HG03066 (cell line): ENCODE measurements around the gene CHST14.

Source experiments
- ATAC-seq: cut with Tn5 transposase; IDR thresholded peaks from one replicate; pipeline ENCODE4 v1.9.1; 2021; ENCODE audit warnings: low read depth; ENCODE audit not compliant: unreplicated experiment

CHST14 gene, protein sequence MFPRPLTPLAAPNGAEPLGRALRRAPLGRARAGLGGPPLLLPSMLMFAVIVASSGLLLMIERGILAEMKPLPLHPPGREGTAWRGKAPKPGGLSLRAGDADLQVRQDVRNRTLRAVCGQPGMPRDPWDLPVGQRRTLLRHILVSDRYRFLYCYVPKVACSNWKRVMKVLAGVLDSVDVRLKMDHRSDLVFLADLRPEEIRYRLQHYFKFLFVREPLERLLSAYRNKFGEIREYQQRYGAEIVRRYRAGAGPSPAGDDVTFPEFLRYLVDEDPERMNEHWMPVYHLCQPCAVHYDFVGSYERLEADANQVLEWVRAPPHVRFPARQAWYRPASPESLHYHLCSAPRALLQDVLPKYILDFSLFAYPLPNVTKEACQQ

DNA sequence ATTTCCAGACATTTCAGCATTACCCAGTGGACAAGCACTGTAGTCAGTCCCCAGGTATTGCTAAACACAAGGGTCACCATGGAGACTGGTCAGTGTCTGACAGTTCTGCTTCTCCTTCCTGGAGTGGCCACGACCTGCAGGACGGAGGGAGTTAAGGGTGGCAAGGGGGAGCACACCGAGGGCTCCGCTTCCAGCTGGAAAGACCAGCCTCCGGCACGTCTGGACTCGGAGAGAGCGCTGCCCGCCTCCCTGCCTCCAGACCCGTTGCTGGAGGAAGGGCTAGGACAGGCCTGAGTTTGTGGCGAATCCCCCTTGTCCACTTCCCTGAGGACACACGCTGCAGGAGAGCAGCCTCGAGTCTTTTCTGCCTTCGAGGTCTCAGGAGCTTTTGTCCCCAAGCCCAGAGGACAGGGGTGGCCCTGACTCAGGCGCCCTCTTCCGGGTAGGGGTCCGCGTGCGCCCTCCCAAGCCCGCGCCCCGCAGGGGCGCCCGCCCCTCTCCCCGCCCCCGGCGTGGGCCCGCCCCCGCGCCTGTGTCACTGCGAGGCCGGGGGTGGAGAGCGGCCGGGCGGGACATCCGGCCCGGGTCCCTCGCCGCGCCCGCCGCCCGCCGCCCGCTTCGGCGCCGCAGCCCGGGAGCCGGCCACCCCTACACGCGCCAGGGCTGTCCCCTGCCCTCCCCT, at the start of gene CHST14:
Gene CHST14 (plus strand): TSS at position 562 of the 682 bp plus-strand sequence. CDS start 230 bp downstream, outside the sequence.
- ATAC-seq: peak; percentile 56

DNA sequence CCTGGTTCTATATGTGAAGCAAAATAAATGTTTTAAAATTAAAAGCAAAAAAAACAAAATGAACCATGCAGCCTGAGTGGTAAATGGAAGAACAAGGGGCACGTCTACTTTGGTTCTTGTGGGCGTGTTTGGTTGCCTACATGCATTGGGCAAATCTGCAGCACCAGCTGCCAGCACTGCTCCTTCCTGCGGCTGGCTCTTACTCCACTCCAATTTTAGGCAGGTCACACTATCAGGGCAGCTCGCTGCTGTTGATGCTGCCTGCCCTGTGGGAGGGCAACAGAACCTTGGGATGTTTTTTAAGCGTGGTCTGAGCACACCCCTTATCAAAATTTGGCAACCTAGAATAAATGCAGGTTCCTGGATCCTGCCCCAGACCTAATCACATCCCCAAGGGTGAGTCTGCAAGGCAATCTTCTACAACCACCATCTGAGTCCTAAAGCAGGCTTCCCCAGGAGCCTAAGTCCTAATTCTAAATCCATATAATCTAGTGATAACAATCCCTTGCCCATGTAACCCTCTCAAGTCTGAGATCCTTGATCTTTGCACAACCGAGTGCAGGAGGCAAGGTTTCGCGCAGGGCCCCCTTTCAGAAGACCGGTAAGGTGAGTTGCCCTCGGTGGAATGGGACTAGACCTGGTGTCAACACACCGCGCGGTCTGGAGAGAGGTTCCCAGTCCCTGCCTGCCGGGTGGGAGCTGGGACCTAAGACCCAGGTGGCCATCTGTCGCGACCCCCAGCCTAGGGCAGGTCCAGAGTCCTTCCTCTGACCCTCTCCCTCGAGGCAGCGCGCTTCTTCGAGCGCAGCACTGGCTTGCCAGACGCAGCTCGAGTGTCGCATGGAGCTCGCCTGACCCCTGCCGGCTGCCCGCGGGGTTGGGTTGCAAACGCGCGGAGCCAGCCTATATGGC, 49.3 kb upstream of the CHST14 start:
- ATAC-seq: no peak

DNA sequence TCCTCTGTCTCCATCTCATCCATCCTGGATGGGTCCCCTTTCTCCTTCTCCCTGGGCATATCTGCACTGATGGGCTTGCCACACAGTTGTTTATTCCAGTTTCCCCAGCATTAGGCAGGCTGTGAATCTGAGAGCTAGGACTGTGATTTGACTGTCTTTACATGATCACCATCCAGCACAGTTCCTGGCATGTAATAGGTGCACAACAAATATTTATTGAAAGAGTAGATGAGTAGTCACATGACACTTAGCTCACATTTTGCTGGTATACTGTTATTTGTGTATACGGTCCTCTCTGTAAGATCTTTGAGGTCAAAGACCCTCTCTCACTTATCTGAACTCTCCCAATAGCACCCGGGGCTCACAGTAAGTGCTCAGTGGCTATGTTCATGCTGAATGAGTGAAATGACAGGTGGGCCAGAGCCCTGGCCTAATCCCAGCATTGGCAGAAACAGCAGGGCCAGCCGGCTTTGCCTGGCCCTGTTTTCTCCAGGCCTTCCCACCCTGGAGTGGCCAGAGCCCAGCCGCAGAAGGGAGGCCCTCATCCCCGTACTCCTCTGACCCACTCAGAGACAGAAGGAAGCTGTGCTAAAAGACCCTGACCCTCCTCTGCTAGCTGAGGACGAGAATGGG, 46.2 kb upstream of the CHST14 start:
- no peak for ATAC-seq

DNA sequence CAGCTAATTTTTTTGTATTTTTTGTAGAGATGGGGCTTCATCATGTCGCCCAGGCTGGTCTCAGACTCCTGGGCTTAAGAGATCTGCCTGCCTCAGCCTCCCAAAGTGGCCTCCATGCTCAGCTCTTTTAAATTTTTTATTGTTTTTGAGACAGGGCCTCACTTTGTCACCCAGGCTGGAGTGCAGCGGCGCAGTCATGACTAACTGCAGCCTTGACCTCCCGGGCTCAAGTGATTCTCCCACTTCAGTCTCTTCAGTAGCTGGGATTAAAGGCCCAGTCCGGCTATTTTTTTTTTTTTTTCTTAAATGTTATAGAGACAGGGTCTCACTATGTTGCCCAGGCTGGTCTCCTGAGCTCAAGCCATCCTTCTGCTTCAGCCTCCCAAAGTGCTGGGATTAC, 45.1 kb upstream of the CHST14 start:
- no peak for ATAC-seq

DNA sequence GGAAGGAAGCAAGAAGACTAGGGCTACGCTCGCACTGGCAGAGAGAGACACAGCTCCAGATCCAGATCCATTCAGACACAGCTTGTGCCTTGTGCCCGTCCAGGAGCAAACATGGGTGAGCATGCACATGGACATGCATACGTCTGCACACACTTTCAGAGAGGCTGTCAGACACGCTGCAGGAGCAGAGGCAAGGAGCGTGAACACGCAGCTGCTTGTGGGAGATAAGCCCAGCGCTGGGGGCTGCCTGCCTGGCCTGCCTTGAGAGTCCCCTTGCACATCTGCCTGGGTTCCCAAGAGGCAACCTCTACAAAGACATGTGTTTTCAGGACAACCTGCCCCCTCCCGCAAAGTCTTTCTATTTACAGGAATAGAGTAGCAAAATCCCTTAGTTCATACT, 43.6 kb upstream of the CHST14 start:
- no peak for ATAC-seq

DNA sequence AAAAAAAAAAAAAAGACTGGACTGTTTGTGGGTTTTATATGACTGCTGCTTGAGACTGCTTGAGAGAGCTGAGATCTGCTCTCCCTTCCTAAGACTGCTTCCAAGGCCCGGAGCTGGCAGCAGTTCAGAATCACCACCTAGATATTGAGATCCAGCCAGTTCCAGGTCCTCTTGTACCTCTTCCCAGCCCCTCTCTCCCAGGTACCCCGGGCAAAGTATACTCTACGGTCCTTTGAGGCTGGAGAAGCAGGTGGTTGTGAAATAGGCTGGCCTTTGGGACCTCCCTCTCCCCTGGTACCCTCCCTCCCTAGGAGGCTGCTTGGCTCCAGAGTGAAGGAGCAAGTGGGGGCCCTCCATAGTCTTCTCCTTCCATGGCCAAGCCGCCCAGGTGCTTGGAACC, 42.6 kb upstream of the CHST14 start:
- no peak for ATAC-seq

DNA sequence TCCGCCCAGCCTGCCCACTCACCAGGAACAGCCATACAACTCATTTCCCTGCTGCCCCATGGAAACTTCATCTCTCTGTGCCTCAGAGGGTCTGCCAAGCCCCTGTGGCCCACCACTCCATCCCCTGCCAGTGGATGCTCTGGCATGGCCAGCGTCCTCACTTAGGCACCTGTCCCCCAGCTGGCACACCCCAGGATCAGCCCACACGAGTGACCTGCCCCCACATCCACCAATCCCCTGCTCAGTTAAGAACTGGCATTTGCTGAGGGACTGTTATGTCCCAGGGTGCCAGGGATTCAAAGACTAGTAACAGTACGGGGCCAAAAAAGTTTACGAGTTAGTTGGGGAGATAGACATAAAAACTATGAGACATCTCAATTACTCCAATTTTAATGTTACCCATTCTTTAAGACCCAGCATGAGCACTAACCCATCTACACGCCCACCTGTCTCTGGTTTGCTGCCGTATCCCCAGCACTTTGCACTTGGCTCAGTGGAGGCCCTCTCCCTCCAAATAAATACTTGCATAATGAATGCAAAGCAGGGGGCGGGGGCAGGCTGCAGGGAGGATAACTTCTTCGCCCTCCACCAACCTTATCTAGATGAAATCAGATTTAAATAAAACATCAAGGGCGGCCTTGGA, 41.6 kb upstream of the CHST14 start:
- no peak for ATAC-seq

DNA sequence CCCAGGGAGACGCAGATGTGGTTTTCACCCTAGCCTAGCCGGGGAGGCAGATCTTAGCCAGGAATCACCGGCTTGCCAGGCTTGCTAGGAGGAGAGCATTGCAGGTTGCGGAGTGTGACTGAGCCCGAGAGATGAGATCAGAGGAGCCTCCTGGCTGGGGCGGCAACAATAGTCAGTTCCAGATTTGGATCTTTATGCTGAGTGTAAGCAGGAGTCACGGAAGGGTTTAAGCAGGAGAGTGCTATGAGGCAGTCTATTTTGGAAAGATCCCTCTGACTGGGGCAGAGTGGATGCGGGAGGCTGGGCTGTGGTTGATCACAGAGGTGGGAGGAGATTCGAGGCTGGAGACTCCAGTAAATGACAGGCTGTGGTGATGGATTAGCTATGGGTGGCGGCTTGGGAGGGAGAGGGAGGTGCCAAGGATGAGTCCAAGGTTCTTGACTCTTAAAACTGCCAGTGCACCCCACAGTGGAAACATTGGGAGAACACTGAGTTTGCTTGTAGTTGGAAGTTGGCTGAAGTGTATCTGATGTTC, 40.4 kb upstream of the CHST14 start:
- ATAC-seq: no peak

DNA sequence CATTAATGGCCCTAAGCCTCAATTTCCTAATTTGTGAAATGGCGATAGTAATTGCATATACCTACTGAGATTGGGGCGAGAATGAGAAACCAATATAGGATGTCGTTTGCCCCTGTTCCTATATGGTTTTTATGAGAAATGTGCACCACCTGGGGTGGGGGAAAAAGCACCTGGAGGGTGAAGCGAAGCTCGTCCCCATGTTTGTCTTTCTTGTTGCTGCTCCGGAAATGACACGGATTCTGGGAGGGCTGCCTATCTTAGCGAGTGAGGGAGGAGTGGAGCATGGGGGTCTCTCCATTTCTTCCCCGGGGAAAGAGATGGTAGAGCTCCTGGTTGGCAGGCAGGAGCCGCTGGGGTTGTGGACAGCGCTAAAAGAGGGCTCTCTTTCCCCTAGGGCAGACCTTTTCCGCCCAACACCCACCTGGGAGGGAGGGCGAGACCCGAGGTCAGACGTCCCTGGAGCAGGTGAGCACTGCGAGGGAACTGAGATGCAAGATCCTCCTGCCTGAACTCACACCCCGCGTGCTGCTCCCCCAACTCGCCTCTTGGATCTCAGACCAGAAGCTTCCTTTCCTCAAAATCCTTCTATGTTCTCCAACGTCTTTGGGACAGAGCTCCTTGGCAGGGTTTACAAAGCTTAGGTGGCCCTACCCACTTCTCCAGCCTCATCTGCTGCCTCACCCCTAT, 35.6 kb upstream of the CHST14 start:
- no peak for ATAC-seq

DNA sequence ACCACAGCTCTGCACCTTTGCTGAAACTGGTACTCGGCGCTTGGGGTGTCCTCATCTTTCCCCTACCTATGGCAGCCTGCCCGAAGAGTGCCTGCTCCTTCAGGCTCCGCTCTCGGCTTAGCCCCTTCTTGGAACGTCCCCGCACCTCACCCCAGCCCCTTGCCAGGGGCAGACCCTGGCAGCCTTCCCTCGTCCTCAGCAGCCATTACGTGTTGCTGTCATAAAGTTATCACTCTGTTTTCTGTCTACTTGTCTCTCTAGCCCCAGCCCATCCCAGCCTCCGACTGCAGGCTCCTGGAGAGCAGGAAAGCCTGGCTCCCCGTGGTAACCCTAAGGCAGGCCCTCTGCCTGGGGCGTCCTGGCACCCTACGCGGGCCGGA, 35.1 kb upstream of the CHST14 start:
- ATAC-seq: no peak

DNA sequence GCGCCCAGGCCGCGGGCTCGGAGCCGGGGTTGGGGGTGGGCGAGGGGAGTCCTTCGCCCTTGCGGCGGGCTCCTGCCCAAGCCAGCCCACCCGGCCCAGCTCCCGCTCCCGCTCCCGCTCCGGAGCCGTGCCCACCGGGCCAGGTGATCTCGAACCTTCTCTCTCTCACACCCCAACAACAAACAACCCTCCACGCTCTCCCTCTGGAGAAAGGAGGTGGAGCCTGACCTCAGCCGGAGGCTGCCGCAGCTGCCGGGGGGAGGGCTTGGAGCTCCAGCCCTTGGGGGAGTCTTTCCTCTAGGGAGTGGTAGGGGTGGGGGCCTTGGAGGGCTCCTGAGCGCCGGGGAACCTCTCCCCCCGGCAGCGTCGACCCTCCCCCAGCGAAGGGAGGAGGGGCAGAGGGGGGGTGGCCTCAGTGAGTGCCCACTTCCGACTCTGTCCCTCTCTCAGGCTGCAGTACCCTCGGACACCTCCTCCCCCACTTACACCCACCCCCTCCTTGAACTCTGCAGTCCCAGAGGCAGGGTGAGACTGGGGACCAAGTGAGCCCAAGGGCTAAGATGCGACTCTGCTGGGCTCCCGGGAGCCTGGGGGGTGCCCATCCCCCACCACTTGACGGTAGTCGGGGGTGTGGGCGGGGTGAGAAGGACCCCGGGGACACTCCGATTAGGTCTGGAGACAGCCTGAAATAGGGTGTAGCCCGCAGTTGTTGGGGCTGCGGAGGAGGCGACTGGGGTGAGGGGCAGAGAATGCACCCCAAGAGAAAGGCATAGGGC, 34.5 kb upstream of the CHST14 start:
- no peak for ATAC-seq

DNA sequence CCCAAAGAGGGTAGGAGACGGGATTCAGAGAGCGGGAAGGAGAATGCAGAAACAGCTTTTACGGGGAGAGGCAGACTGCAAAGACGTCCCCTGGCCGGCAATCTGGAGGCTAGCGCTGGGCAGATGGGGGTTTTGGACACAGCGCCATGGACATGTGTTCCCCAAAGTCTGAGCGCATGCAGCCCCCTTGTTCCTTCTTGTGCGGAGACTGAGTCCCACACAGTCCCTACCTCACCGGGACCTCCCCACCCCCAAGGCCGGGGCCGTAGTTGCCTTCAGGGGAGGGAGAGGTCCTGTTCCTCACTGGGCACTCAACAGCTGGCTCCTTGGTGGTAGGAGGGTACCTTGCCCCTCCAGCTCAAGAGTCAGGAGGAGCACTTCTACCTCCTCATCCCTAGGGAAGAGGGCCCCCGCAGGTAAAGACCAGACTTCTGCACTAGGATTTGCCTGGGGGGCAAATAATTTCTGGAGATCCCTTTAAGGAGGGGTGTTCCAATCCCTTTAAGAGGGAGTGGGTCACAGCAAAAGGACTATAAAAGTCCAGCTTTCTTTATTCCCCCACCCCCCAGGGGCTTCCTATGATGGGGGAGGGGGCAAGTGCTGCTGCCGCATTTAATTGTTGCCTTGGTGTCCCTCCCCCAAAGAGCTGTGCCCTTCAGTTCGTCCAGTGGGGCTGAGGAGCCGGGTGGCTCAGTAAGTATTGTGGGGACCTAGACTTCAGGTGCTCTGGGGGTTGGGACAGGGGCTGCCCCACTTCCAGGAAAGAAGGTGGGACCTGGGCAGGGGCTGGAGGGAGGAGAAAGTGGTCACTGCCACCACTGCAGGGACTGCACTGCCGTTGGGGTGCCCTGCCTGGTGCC, 33.7 kb upstream of the CHST14 start:
- ATAC-seq: no peak

DNA sequence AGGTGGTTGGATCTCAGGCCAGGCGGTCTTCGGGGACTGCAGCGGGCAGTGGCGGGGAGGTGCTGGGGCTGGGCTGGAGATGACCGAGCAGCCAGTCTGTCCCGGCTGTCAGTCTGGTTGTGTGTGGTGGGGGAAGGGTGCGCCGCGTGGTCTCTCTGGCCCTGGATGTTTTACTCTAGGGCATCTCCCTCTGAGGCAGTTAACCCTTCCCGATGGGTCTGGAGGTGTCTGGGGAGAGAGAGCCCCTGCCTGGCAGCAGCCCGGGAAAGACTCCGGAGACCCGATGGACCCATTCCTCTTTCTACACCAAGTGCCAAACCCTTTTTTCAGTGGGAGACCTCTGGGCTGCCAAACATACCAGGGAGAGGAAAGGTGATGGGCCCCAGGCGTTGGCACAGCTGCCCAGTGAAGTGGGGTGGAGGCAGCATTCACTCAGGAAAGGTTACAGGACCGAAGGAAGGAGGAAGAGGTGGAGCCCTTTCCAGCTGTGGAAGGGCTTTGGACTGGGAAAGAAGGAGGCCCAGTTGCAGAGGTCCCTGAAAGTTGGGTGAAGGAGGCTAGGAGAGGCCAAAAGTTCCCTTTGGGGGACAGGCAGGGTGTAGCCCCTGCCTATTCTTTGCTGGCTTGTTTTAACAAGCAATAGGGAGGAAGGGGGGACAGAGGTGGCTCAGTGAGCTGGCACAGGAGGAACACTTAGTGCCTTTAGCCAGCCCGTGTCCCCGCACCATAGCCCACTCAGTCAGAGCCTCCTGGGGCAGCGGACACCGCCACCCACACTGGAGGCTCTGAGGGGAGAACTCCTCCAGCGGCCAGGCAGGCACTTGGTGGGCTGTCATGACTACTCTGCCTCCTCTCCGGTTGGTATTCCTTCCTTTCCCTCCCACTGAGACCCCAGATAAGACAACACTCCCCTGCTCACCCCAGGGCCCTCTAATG, 32.8 kb upstream of the CHST14 start:
- no peak for ATAC-seq

DNA sequence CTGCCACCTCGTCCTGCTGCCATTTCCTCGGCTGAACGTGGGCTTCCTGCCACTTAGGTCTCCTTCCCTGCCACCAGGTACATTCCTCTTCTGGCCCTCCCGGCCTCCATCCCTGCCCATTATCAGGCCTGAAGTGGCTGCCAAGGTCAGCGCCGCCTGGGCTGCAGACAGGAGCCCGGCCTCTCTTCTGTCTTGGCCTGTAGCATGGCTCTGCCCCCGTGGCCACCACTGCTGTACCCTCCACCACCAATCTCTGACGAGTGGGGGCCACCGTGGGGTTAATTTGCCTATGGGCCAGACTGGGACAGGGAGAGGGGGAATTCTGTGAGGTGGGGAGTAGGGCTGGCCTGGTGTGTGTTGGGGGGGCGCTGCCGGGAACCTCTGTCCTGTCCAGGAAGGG, 32.1 kb upstream of the CHST14 start:
- no peak for ATAC-seq

DNA sequence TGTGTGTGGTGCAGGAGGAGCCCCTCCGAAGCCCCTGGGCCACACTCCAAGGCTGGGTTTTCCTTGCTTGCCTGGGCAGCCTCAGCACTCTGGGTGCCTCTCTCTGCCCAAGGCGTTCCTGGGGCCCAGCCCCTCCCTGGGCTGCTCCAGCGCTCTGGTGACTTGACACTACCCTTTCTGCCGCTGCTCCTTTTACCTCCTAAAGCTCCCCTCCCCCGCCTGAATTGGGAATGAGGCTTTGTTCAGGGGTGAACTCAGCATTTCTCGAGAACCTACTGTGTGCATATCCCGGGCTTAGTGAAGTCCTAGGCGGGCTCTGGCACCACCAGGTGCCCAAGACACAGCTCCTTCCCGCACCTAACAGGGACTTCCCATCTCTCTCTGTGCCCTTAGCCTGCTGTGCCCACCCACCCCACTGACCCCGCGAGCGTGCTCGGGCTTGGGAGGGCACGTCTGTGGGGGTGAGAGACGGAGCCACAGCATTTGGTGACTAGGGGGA, 31.3 kb upstream of the CHST14 start:
- no peak for ATAC-seq

DNA sequence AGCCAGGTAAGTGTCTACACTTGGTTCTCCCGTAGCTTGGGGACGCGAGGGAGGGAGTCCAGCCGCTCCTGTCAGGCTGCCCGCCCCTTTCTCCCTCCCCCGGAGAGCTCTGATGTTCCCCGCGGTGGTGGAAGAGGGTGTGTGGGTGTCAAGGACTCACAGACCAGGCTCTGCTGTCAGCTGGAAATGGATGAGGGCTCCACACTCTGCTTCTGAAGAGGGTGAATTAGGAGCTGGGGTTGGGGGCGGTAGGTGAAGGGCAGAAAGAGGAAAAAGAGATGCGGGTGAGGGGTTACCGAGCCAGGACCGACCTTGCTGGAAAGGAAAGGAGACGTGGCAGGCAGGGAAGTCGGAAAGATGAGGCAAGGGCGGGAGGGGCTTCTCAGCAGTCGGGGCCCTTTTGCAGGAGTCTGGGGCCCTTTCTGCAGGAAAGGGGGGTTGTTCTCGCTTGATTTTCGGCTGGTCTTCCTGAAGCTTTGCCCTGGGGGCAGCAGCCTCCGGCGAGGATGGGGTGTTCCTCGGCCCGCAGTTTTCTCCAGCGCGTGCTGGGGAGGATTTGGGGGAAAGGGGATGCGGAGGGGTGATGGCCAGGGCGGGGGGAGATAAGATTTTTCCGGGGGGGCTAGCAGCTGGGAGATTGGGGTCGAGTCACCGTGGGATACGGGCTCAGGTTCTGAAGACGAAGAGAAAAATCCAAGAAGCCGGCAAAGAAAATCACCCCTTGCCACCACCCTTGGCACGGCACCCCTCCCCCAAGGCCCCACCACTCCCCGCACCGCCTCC, 30.6 kb upstream of the CHST14 start:
- no peak for ATAC-seq
